RPMI8226 (cell line): ENCODE measurements around the gene SH3TC2.

Experiments
- DNase-seq: peaks from one replicate; pipeline ENCODE4 v3.0.0-alpha.2; 2015

SH3TC2 gene

DNA sequence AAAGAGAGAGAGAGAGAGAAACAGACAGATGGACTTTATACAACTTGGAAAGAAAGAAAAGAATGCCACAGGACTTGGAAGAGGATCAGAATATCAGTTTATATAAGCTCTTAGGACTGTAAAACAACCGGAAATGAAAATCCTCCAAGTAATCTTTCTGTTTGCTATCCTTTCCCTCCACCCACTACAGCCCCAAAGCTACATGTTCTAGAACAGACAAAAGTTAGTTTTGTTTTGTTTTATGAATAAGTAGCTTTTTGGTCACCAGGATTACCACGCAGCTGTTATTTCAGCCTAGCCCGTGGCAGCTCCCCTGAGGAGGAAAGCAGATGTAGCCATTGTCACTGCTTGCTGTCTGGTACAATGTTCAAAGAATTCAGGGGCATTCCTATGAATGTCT is 66.6 kb downstream of the SH3TC2 start:
- DNase-seq = no peak

DNA sequence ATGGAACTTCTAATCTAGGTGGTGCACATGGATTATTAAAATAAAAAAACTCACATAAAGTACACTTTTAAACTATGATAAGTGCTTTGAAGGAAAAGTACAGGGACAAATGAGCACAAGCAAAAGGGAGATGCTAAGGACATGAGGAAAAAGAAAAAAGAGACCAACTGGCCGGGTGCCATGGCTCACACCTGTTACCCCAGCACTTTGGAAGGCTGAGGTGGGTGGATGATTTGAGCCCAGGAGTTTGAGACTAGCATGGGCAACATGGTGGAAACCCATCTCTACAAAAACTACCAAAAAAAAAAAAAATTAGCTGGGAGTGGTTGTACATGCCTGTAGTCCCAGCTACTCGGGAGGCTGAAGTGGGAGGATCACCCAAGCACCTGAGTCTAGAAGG is 67.1 kb downstream of the SH3TC2 start:
- no peak for DNase-seq

DNA sequence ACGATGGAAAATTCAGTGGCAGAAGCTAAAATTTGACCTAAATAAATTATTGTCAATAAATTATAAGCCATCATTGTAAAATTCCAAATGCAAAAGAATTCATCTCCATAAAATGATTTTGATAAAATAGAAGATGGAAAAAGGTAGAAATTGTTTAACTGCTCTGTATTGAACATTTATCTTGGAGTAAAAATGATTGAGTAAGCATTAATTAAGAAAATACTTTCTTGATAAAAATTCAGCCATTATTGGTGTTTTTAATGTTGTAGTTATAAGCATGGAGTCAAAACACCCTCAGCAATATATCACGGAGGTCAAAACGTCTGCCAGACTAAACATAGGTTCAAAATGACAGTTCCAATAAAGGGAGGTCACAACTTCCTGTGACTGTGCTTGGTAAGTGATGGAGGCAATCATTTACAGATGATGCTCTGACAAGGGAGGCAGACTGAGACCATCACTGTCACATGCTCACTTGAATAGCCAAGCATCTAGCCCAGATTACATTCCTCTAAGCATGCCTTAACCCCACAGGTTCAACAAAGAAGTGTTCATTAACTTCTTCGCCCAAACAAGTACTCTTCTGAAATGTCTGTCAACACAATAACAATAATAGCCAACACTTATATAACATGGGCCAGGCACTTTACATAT is 69.5 kb downstream of the SH3TC2 start:
- no peak for DNase-seq

- no peak for DNase-seq
Measured at GRCh38 chr5:148992265-148992664, 70.6 kb downstream of the SH3TC2 start.

DNA sequence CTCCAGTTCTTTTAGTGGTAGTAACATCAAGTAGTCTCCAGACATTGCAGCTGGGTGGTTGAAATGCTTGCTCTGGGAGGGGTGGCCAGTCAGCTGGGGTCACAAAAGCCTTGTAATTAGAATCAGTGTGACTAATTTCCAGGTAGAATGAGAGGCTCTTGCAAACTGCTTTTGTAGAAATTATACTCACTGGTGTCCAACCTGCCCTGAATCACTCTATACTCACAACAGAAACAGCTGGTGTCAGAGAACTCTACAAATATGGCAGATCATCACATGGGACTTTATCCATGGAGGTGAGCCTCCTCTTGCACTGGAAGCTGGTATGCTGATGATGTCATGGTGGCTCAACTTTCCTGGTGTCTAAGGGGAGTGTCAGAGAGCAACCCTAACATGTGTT is 71.3 kb downstream of the SH3TC2 start:
- no peak for DNase-seq

DNA sequence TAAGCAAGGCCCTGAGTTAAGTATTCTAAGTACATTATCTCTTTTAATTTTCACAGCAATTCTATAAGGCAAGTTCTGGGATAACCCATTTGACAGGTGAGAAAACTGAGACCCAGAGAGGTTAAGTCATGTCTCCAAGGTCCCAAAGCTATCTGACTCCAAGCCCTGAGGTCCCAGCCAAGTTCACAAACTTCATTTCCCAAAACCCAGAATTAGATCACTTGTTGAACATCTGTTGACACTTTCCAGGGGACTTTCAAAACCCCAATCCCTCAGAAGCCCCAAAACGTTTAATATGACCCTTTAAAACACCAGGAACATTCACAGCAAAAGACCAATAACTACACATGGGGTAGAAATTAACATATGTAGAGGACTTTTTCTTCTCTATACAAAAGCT is 72.0 kb downstream of the SH3TC2 start:
- DNase-seq = no peak

DNA sequence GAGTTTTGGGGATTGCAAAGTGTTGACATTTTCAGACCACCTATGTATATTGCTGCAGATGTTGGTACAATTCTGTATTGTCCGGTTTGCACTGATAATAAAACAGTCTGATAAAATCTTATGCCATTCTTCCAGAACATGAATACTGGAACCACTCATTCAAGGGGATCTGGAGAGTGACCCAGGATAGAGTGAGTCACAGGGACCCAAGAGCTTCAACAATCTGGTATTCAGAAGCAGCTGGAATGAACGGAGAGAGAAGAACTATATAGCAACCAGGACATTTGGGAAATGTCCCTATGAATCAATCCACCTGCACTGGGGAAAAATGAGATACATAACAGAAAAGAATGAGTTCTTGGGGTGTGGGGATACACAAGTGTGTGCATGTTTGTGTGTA is 73.3 kb downstream of the SH3TC2 start:
- DNase-seq = no peak

GRCh38 chr5:148988328-148988727 is 74.5 kb downstream of the SH3TC2 start:
- no peak for DNase-seq

DNA sequence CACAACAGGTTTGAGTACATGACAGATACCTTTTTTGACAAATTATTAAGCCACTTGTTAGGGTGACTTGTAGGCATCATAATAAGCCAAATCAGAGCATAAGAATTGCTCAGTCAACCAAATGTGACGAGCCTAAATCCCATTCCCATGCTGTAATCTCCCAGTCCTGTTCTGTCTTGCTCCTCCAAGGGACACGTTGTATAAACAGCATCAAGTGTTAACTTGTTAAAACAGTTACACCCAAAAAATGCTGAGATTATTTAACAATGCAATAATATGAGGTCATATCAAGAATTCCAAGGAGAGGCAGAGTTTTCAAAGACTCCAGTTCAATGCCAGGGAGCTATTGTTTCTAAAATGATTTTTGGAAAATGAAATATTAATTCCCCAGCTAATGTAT is 76.2 kb downstream of the SH3TC2 start:
- DNase-seq = no peak

DNA sequence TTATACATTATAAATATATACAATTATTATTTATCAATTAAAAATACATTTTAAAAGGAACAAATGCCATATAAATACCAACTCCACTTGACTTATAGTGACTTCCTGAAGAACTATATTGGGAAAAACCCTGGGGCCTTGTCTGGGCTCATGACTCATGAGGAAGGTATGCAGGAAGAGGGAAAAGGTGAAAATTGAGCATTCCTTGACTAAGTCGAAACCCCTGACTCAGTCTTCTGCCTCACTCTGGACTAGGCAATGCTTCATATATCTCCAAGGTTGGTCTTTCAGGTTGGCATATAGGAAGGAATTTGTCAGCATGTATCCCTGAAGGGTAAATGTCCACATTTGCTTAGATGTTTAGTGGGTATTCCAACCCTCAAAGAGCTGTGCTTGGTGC is 78.5 kb downstream of the SH3TC2 start:
- DNase-seq = no peak

GRCh38 chr5:148981353-148981752 is 81.5 kb downstream of the SH3TC2 start:
- no peak for DNase-seq

DNA sequence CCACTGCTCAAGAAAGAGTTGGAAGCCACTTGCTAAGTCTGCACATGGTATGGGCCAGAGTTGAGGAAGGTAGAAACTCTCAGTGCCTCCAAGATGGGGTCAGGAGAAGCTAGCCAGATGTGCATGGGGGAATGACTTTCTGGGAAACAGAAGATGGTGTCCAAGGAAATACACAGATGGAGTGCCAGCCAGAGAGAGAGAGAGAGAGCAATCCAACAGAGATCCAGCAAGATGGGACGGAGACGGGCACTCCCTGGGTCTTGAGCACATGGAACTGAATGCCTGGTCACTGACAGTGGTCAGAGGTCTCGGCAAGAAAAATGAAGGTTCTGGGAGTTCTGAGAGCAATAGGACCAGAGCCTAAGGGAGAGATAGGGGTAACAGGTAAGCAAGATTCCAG is 82.1 kb downstream of the SH3TC2 start:
- no peak for DNase-seq

DNA sequence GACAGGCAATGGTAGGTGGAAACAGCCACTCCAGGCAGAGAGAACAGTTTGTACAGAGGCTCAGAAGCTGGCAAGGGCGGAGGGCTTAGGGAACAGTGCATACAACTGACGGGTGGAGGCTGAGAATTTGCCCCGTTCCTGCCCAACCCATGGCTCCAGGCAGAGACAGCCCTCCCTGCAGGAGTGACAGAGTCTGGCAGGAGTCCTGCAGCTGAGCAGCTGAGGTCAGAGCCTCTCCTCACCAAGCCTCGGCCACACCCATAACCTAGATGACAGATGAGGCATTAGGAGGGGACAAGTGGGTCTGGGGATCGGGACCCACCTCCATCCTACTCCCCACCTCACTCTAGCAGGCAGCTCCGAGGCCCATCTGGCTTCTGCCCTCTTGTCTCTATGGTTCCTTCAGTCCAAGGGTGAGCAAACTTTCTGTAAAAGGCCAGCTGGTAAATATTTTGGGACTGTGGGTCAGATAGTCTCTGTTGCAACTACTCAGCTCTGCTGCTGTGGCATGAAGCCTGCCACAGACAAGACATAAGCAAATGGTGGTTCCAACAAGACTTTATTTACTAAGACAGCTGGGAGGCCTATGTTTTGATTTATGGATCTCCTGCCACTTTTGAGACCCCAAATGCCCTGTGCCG is 83.7 kb downstream of the SH3TC2 start:
- no peak for DNase-seq

DNA sequence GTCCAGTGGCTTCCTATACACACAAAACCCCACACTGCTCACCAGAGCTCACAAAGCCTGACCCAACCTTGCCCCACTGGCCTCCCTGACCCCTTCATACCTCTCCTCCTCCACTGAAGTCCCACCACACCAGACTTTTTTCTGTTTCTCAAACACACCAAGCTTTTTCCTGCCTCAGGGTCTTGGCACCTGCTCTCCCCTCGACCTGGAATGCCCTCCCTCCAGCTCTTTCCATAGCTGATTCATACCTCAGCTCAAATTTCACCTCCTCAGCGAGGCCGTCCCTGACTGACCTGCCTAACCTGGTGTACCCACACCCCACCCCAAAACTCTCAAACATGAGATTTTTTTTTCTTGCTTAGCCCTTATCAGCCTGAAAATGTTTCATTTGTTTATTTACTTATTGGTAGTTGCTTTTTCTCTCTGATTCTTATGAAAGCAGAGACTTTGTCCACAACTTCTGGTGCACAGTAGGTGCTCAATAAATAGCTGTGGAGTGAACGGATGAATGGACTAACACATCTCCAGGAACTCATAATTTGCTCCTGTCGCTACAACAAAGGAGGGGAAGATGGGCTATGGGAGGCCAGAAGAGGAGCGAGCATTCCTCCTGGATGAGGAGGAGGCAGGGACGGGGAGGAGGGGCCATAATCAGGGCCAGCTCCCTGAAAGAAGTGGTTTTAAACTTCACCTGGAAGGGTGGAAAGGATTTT is 84.3 kb downstream of the SH3TC2 start:
- DNase-seq = no peak

DNA sequence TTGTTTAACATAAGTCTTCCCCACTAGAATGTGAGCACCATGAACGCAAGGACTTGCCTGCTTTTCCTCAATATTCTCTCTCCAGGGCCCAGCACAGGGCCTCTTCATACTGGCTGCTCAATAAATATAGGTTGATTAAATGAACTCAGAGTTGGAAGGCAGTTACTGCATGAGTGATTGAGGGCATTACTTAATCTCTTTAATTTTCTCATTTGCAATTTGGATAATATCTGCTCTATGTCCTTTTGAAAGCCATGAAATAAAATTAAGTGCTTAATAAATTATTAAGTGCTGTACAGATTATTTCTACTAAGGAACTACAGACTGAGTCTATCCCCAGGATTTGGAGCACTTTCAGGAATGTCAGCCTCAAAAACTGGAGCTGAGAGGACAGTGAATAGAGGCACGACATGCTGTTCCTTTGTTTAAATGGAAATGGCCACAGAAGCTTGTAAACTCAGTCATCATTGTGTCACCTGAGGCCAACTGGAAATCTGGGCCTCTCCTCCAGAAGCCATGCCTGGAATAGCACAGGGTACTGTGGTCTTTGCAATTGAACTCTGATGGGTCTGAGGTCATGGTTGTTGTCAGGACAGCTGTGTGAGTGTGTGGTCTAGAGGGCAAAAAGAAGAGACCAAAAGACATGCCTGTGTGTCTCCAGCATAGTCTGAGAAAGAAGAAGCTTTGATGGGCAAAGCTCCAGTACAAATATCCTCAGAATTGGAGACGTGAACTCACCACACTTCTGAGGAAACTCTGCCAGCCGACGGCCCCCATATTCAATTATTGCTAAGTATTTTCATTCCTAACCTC is 86.1 kb downstream of the SH3TC2 start:
- no peak for DNase-seq

DNA sequence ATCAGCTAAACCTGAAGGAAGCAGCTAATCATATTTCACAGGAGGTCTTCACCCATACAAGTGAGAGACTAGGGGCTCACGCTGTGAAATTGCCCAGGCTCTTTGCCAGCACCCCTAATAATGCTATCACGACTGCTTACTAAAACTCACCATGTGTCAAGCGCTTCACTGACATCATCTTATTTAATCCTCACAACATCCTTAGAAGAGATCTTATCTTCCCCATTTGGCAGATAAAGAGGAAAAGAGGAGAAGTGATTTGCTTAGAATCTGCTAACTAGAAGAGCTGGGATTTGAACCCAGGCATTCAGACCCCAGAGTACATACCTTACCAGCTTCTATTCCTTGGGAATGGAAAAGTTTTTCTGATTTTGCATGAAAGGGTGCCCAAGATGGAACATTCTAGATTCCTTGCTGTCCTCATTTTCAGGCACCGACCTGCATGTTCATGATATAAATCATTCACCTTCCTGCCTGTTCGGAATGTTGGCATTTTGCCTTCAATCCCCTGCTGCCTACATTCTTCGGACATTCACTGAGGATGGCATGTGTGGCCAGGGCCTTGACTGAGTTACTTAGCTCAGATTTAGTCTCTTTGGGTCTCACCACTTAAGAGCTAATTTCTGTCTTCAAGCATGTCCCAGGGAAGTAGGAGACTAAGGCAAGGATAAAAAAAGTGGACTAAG is 88.1 kb downstream of the SH3TC2 start:
- DNase-seq = no peak

GRCh38 chr5:148973455-148973854 is 89.4 kb downstream of the SH3TC2 start:
- peak; percentile 14 for DNase-seq

GRCh38 chr5:148972974-148973374 is 89.9 kb downstream of the SH3TC2 start:
- DNase-seq = no peak

DNA sequence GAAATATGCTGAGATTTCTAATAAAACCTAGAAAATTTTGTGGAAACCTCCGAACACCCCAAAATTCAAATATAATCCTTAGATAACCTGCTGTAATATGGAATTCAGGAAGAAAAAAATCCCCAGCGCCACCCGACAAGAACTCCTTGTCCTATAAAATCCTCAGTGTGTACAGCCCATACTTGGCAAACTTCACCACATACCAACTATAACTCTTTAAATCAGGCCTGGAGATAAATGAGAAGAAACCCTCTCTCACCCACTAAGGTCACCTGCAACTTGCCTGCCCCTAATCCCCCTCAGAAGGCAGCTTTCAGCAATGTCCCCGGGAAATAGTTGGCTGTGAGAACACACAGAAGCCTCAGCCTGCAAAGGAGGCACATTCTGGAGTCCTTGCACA is 90.5 kb downstream of the SH3TC2 start:
- DNase-seq = no peak

- no peak for DNase-seq
Measured at GRCh38 chr5:148970876-148971275, 92.0 kb downstream of the SH3TC2 start.

DNA sequence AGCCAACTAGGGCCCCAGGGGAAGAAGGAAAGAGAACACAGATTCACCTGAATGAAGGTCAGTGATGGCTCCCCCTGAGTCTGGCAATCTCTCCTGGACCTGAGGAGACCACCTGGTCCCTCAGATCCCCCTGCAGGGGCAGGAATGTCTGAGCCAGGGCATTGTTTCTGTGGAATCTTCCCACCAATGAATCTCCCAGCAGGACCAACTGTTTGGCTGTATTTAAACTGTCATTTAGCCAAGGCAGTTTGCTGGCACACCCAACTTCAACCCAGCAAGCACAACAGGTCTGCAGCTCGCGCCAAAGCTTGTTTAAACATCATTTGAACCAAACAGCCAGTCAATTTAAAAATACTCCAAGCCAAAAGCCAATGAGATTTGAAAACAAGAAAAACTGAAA is 92.6 kb downstream of the SH3TC2 start:
- DNase-seq = no peak

- DNase-seq = no peak
Measured at GRCh38 chr5:148969291-148969690, 93.6 kb downstream of the SH3TC2 start.

GRCh38 chr5:148968311-148968710 is 94.6 kb downstream of the SH3TC2 start:
- DNase-seq = no peak
